Rectal smooth muscle tissue (tissue), 1 donor: ENCODE measurements around the gene NIPAL4.
A peak's percentile ranks its signal among the peaks of the same experiment; 100 is the strongest.

ENCODE experiments used
- H3K27ac ChIP-seq: one replicate; pipeline ENCODE4 v1.7.0; 2013; ENCODE audit warnings: low read depth, low read length, inconsistent platforms
- H3K27me3 ChIP-seq: one replicate; pipeline ENCODE4 v1.7.0; 2013; ENCODE audit warnings: low read length; ENCODE audit not compliant: control insufficient read depth, insufficient read depth
- H3K36me3 ChIP-seq: one replicate; pipeline ENCODE4 v1.7.0; 2013; ENCODE audit warnings: low read length; ENCODE audit not compliant: control insufficient read depth, insufficient read depth
- H3K4me1 ChIP-seq: one replicate; pipeline ENCODE4 v1.7.0; 2013; ENCODE audit warnings: low read length; ENCODE audit not compliant: control insufficient read depth, insufficient read depth
- H3K4me3 ChIP-seq: one replicate; pipeline ENCODE4 v1.7.0; 2013; ENCODE audit warnings: low read length
- H3K9ac ChIP-seq: one replicate; pipeline ENCODE4 v1.7.0; 2013; ENCODE audit warnings: low read length

Gene NIPAL4

GRCh38 chr5:157449011-157449723 is 10.8 kb upstream of the NIPAL4 start:
- no peak overlapping the region for H3K9ac ChIP-seq
- H3K27me3 ChIP-seq = no peaks in the 10 kb centered on the region
- H3K4me1 ChIP-seq = peaks cover 17% of the 10 kb centered on the region
- H3K36me3 ChIP-seq = no peaks in the 10 kb centered on the region
- no peak overlapping the region for H3K4me3 ChIP-seq
- peak overlapping the region; percentile 71 for H3K27ac ChIP-seq

GRCh38 chr5:157450024-157450423 is 10.0 kb upstream of the NIPAL4 start:
- H3K27ac ChIP-seq = peak overlapping the region; percentile 71
- H3K9ac ChIP-seq = no peak overlapping the region

GRCh38 chr5:157451806-157452205 is 8.2 kb upstream of the NIPAL4 start:
- Histone ChIP-seq H3K27me3 (no peaks in the 10 kb centered on the region), H3K27ac (no peak overlapping the region), H3K4me3 (no peak overlapping the region), H3K9ac (no peak overlapping the region), H3K36me3 (no peaks in the 10 kb centered on the region), H3K4me1 (peaks cover 17% of the 10 kb centered on the region)

More at GRCh38 chr5:157450024-157450423, 10.0 kb upstream of the NIPAL4 start:
- Histone ChIP-seq H3K4me1 (peaks cover 17% of the 10 kb centered on the region), H3K27me3 (no peaks in the 10 kb centered on the region), H3K36me3 (no peaks in the 10 kb centered on the region), H3K4me3 (no peak overlapping the region)

- peaks cover 8% of the 10 kb centered on the region for H3K4me1 ChIP-seq
- H3K27ac ChIP-seq = no peak overlapping the region
- no peak overlapping the region for H3K9ac ChIP-seq
- no peaks in the 10 kb centered on the region for H3K36me3 ChIP-seq
- no peaks in the 10 kb centered on the region for H3K27me3 ChIP-seq
- no peak overlapping the region for H3K4me3 ChIP-seq
Measured at GRCh38 chr5:157454273-157454672, 5.7 kb upstream of the NIPAL4 start.

- Histone ChIP-seq H3K36me3 (no peaks in the 10 kb centered on the region), H3K4me1 (no peaks in the 10 kb centered on the region), H3K27ac (no peak overlapping the region), H3K27me3 (no peaks in the 10 kb centered on the region), H3K4me3 (no peak overlapping the region), H3K9ac (no peak overlapping the region)
Measured at GRCh38 chr5:157455057-157455456, 5.0 kb upstream of the NIPAL4 start.

GRCh38 chr5:157456301-157456700 is 3.7 kb upstream of the NIPAL4 start:
- H3K9ac ChIP-seq = no peak overlapping the region
- H3K27ac ChIP-seq = no peak overlapping the region
- H3K36me3 ChIP-seq = no peaks in the 10 kb centered on the region
- no peak overlapping the region for H3K4me3 ChIP-seq
- no peaks in the 10 kb centered on the region for H3K4me1 ChIP-seq
- no peaks in the 10 kb centered on the region for H3K27me3 ChIP-seq

- no peaks in the 10 kb centered on the region for H3K27me3 ChIP-seq
- no peak overlapping the region for H3K9ac ChIP-seq
- no peaks in the 10 kb centered on the region for H3K36me3 ChIP-seq
- no peak overlapping the region for H3K4me3 ChIP-seq
- H3K27ac ChIP-seq = no peak overlapping the region
- H3K4me1 ChIP-seq = no peaks in the 10 kb centered on the region
Measured at GRCh38 chr5:157457391-157457790, 2.6 kb upstream of the NIPAL4 start.

DNA sequence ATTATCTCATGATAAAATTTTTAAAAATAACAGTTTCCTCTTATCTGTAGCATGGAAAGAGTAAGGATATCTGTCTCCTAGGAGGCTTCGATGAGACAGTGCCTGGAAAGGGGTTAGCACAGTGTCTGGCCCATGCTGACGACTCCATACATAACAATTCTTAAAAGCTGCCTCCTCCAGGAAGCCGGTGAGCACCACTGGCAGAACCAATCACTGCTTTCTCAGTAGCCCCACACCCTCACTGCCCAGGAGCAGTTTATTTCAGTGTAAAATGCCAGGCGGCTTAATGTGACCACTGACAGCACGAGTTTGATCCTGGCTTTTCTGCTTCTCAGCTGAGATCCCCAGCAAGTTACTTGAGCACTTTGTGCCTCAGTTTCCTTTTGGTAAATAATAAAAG is 1.2 kb upstream of the NIPAL4 start:
- Histone ChIP-seq H3K27me3 (no peaks in the 10 kb centered on the region), H3K27ac (no peak overlapping the region), H3K9ac (no peak overlapping the region), H3K4me1 (no peaks in the 10 kb centered on the region), H3K4me3 (no peak overlapping the region), H3K36me3 (no peaks in the 10 kb centered on the region)

DNA sequence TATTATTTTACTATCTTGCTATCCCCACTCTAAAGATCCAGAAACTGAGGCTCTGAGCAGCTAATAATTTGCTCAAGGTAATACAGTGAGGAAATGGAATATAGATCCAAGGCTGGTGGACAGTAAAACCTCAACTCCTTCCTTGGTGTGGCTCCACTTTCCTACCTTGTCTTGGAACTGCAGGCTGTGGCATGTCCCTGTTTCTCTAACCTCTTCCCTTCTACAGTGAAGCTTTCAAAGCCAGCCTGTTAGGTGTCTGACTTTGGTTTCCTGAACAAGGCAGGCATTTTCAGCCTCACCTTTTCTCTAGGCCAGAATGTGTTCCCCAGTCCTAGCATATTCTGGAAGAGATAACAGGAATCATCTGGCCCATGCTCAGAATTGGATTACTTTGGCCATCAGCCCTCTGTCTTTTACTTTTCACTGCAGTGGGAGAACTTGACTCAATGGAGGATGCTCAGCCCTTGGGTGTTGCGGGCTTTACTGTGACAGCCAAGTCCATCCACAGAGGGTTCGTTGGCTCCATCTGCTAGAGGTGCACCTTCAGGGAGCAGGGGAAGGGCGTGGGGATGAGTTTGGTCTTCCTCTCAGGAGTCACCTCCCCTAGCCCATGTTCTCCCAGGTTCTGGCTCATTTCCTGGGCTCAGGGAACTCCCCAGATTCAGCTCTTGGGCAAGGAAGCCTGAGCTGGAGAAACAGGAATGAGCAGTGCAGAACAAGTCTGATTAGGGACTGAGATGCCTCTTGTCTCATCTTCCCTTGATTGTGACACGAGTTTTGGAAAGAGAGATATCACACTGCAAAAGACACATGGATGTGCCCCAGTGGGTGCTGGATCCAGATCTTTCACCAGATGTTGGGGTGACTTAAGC is 1.1 kb downstream of the NIPAL4 start:
- H3K27ac ChIP-seq = no peak overlapping the region

GRCh38 chr5:157463081-157463480 is 3.1 kb downstream of the NIPAL4 start:
- Histone ChIP-seq H3K27ac (no peak overlapping the region), H3K27me3 (no peaks in the 10 kb centered on the region), H3K4me1 (peaks cover 10% of the 10 kb centered on the region), H3K36me3 (no peaks in the 10 kb centered on the region), H3K9ac (no peak overlapping the region), H3K4me3 (no peak overlapping the region)

More for the DNA sequence above, 1.1 kb downstream of the NIPAL4 start:
- H3K36me3 ChIP-seq = no peaks in the 10 kb centered on the region
- H3K4me3 ChIP-seq = no peak overlapping the region
- H3K9ac ChIP-seq = no peak overlapping the region
- H3K4me1 ChIP-seq = peaks cover 10% of the 10 kb centered on the region
- H3K27me3 ChIP-seq = no peaks in the 10 kb centered on the region

- no peaks in the 10 kb centered on the region for H3K27me3 ChIP-seq
- no peaks in the 10 kb centered on the region for H3K36me3 ChIP-seq
- peak overlapping the region; percentile 66 for H3K27ac ChIP-seq
- peaks cover 10% of the 10 kb centered on the region for H3K4me1 ChIP-seq
- no peak overlapping the region for H3K4me3 ChIP-seq
- H3K9ac ChIP-seq = no peak overlapping the region
Measured at GRCh38 chr5:157463621-157464518, 3.9 kb downstream of the NIPAL4 start.
